Measurements from ENCODE around the gene OR52B6.

DNA sequence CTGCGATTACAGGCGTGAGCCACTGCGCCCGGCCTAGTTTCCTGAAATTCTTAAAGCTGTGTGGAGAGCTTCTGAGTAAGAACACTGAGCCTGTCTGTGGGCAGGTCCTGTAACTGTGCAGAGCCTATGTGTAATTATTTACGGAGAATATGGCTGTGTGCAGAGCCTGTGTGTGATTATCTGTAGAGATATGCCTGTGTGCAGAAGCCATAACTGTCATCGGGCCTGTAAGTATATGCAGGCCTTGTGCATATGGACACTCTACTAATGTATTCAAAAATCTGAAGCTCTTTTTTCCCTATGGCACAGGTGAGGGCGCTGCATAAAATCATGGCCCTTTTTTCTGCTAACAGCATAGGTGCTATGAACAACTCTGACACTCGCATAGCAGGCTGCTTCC lies at the start of gene OR52B6:
- no peak for TF ChIP-seq CTCF (conservative IDR thresholded peaks at IDR 0.05 in 1 of 2, IDR thresholded peaks at IDR 0.05 in 1 of 2; ENCODE audit: extremely low read depth in 1 of 2, insufficient read depth in 1 of 2, low read depth in 1 of 2, low read length in 2 of 2)
- no peak for TF ChIP-seq EZH2 (IDR thresholded peaks at IDR 0.05; ENCODE audit: borderline replicate concordance, low read length)
